GM21529 (cell line): Measurements from ENCODE around the gene PIK3CD.
"Not testable (repeated sequence)": the region's sequence is repeated elsewhere in the genome, so short reads cannot be mapped to it uniquely, and the experiment has no call there.

Experiments used
- ATAC-seq: cut with Tn5 transposase; IDR thresholded peaks from one replicate; pipeline ENCODE4 v1.9.1; 2021; ENCODE audit not compliant: unreplicated experiment

PIK3CD gene

GRCh38 chr1:9687874-9688582 lies 36.5 kb downstream of the PIK3CD start:
- ATAC-seq = peak; percentile 11

DNA sequence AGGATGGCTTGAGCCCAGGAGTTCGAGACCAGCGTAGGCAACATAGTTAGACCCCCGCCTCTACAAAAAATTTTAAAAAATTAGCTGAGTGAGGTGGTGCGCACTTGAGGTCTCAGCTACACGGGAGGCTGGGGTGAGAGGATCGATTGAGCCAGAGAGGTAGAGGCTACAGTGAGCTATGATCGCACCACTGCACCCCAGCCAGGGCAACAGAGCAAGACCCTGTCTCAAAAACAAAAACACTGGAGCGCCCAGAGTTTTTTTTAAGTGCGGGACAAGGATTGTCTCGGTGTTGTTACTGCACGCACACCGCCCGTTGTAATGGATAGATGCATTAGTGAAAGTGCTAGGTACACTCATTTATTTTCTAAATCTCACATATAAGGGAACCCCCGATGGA lies 37.1 kb downstream of the PIK3CD start:
- no peak for ATAC-seq

- peak; percentile 56 for ATAC-seq
These were observed 37.6 kb downstream of the PIK3CD start for GRCh38 chr1:9689011-9689706.

DNA sequence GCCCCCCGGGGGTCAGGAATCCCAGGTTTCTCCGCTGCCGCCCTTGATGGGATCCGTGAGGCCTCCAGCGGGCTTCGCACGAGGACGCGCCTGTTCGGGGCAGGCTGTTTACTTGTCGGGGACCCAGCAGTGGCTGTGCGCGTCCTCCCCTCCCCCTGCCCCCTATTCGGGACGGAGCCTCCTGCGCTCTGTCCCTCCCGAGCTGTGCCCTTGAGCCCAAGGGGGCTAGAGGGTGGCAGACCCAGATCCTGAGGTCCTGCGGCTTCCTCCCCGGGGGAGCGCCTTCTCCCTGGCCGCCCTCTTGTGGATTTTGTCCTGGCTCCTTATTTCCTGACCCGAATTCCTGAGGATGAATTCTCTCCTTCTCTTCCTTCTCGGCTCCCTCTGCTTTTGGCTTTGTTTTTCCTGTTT lies 38.4 kb downstream of the PIK3CD start:
- ATAC-seq = no peak

DNA sequence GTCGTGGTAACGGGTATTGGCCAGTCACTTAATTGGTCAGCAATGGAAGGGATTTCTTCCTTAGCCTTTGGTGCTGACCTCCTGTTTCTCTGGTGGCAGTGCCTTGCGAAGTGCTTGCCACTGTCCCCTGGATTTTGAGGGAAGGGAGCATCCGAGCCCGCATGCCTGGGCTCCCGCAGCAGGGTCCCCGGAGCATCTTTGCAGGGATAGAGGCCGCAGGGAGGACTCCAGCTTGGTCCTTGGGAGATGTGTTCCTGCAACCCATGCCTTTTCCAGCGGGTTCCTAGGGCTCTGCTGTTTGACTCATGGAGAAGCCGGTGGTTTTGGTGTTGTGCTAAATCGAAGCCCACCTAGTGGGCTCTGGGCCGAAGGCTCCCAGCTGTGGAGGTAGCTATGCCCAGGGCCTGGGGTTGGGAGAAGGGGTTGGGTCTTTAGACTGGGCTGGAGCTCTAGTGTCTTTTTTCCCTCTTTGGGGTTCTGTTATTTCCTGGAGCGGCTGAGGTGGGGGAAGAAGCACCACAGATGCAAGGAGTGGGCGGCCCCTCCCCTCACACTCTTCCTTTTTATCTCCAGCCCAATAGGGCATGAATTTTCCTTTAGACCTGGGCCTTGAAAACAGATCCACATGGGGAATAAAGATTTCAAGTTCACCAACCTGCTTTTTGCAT lies 39.0 kb downstream of the PIK3CD start:
- no peak for ATAC-seq

GRCh38 chr1:9691108-9691445 lies 39.5 kb downstream of the PIK3CD start:
- no peak for ATAC-seq

DNA sequence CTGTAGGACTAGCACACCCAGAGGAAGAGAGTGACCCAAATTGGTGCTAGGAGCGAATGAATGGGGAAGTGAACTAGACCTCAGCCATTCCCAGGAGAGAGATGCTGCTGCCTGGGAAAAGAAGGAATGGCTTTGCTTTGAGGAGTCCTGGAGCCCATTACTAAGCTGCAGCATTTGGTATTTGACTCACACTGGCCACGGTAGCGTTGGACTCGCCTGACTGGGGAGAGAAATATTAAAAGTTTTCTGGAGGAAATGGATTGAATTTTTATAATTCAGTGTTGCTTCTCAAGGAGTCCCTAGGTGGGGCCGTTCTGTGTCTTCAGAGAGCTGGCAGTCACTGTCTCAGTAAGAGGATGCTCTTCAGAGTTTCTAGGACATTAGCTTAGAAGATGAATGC lies 40.2 kb downstream of the PIK3CD start:
- no peak for ATAC-seq

GRCh38 chr1:9696793-9697192 lies 45.3 kb downstream of the PIK3CD start:
- ATAC-seq = no peak

- no peak for ATAC-seq
These were observed 47.8 kb downstream of the PIK3CD start for GRCh38 chr1:9699361-9699760.

GRCh38 chr1:9700340-9700739 lies 48.8 kb downstream of the PIK3CD start:
- ATAC-seq = no peak

DNA sequence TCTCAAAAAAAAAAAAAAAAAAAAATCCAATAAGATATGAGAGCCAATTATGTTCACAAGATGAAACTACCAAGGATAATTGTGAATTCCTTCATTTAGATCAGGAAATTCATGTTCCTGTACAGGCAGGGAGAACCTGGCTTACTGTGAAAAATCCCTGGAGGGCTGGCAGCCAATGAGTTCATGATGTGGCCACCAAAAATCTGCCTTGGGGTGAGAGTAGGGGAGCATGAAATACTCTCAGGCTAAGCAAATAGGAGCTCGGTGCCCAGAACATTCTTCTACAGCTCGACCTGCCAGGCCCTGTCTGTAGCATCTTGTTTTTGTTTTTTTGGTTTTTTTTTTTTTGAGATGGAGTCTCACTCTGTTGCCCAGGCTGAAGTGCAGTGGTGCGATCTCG lies 50.1 kb downstream of the PIK3CD start:
- no peak for ATAC-seq

DNA sequence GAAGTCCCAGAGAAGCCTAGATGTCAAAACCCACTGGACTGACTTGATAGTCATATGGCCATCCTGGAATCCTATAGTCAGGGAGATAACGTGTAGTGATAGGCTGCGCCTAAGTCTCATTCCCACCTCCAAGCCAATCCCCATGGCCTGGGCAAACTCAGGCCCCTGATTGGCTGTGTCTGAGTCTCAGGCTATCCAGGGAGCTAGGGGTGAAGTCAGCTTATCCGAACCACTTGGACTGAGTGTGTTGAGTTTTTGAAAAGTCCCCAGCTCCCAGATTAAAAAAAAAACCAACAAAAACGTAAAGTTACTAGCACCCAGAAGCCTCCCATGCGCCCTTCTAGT lies 51.6 kb downstream of the PIK3CD start:
- no peak for ATAC-seq

DNA sequence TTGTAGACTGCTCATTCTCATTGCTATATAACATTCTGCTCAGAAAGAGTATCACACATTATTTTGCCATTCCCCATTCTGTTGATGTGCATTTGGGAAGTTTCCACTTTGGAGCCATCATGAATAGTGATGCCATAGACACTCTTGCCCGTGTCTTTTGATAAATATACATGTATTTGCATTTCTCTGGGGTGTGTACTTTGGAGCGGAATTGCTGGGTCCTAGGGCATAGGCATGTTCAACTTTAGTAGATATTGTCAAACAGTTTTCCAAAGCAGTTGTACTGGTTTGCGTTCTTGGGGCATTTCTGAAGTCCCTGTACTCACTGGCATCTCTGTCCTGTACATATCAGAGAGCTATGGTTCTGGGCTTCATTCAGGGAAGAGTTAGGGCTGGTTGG lies 52.1 kb downstream of the PIK3CD start:
- ATAC-seq = no peak

GRCh38 chr1:9705337-9706093 lies 54.0 kb downstream of the PIK3CD start:
- ATAC-seq = no peak

GRCh38 chr1:9706178-9706577 lies 54.6 kb downstream of the PIK3CD start:
- ATAC-seq = no peak

DNA sequence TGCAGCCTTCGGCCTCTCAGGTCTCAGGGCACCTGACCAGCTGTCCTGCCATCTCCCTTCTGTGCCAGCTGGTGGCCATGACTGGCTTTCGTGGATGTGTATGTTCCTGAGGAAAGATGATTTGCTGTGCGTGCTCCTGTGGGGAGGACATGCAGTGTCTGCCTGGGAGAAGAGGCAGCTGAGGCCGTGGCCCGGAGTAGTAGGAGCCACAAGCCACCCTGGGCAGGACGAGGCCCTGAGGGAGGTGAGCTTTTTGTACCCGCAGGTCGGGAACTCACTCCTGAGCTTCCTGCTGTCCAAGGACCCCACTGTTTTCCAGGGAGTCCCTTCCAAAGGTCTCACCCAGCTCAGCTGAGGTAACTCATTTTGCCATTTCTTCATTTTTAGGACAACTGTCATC lies 58.5 kb downstream of the PIK3CD start:
- ATAC-seq = no peak

DNA sequence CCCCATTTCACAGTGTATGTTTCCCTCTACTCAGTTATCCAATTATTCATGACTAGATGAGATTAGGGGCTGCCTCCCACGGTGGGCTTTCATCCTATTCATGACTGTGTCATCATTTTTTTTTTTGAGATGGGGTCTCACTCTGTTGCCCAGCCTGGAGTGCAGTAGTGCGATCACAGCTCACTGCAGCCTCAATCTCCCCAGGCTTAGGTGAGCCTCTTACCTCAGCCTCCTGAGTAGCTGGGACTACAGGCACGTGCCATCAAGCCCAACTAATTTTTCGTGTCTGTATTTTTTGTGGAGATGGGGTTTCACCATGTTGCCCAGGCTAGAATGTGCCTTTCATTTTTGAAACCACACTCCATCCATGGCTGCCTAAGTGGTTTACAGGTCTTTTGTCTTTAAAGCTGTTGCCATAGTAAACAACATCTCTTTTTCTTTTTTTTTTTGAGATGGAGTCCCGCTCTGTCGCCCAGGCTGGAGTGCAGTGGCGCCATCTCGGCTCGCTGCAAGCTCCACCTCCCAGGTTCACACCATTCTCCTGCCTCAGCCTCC lies 60.0 kb downstream of the PIK3CD start:
- no peak for ATAC-seq

DNA sequence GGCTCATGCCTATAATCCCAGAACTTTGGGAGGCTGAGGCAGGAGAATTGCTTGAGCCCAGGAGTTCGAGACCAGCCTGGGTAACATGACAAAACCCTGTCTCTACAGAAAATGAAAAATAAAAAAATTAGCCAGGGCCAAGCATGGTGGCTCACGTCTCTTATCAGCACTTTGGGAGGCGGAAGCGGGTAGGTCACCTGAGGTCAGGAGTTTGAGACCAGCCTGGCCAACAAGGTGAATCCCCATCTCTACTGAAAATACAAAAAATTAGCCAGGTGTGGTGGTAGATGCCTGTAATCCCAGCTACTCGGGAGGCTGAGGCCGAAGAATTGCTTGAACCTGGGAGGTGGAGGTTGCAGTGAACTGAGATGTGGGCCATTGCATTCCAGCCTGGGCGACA lies 61.2 kb downstream of the PIK3CD start:
- ATAC-seq = not testable (repeated sequence)

DNA sequence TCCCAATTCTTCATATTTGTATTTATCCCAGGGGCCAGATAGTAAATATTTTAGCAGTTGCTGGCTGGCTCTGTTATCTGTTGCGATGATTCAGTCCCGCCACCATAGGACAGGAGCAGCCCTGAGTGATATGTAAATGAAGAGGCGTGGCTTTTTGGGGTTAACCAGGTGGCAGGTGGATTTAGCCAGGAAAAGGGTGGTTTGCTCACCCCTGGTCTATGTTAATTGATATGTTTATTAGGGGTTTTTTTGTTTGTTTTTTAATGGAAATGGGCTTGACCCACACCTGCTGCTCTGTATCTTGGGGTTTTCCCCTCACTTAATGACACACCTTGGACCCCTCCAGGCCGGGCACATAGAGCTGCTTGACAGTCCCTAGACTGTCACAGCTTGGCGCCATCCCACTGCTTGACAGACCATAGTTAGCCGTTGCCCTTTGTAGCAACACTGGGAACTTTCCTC lies 62.8 kb downstream of the PIK3CD start:
- ATAC-seq = no peak

- no peak for ATAC-seq
These were observed 64.2 kb downstream of the PIK3CD start for GRCh38 chr1:9715536-9716226.
